HG03280 (cell line): ENCODE results near the gene RAB37.

Source experiments
- ATAC-seq: cut with Tn5 transposase; IDR thresholded peaks from one replicate; pipeline ENCODE4 v1.9.1; 2021; ENCODE audit warnings: mild to moderate bottlenecking, moderate library complexity; ENCODE audit not compliant: unreplicated experiment

RAB37 gene

GRCh38 chr17:74744714-74745547, 7.9 kb downstream of the RAB37 start:
- ATAC-seq, result no peak

- ATAC-seq, result no peak
Observed at GRCh38 chr17:74745548-74746177, 8.6 kb downstream of the RAB37 start.

- ATAC-seq, result no peak
Observed at GRCh38 chr17:74746376-74746775, 9.3 kb downstream of the RAB37 start.

GRCh38 chr17:74746922-74747321, 9.9 kb downstream of the RAB37 start:
- no peak for ATAC-seq

GRCh38 chr17:74748279-74748528, 11.1 kb downstream of the RAB37 start:
- ATAC-seq, result no peak

GRCh38 chr17:74748529-74749278, 11.6 kb downstream of the RAB37 start, which contains the start of gene NHERF1:
Gene NHERF1, plus strand, starts transcription at chr17:74748628. Its CDS starts 219 bp downstream, at chr17:74748847.
- ATAC-seq, result peak; percentile 92

GRCh38 chr17:74749279-74750038, 12.4 kb downstream of the RAB37 start:
- peak; percentile 9 for ATAC-seq

GRCh38 chr17:74750039-74750326, 12.9 kb downstream of the RAB37 start:
- no peak for ATAC-seq

- ATAC-seq, result no peak
Observed at GRCh38 chr17:74750327-74751069, 13.4 kb downstream of the RAB37 start.

GRCh38 chr17:74752415-74752814, 15.4 kb downstream of the RAB37 start:
- no peak for ATAC-seq

- no peak for ATAC-seq
Observed at GRCh38 chr17:74752822-74753401, 15.9 kb downstream of the RAB37 start.

GRCh38 chr17:74754832-74755231, 17.8 kb downstream of the RAB37 start:
- ATAC-seq, result no peak

GRCh38 chr17:74755533-74755932, 18.5 kb downstream of the RAB37 start:
- no peak for ATAC-seq

- no peak for ATAC-seq
Observed at GRCh38 chr17:74756891-74757290, 19.8 kb downstream of the RAB37 start.

GRCh38 chr17:74757502-74757901, 20.4 kb downstream of the RAB37 start:
- no peak for ATAC-seq

GRCh38 chr17:74757931-74758847, 21.1 kb downstream of the RAB37 start:
- no peak for ATAC-seq

- no peak for ATAC-seq
Observed at GRCh38 chr17:74758848-74759168, 21.8 kb downstream of the RAB37 start.

- no peak for ATAC-seq
Observed at GRCh38 chr17:74759243-74759801, 22.3 kb downstream of the RAB37 start.

- no peak for ATAC-seq
Observed at GRCh38 chr17:74759941-74760340, 22.9 kb downstream of the RAB37 start.
